ENCODE data around the gene C2orf80.

C2orf80 gene

GRCh38 chr2:208147008-208147407, 42.8 kb downstream of the C2orf80 start:
- H3K27ac ChIP-seq (ENCODE audit: low read depth, low read length, poor library complexity, severe bottlenecking) = no peak overlapping the region
- H3K9me2 ChIP-seq (ENCODE audit: low read depth, low read length) = no peaks in the 10 kb centered on the region
- H3K9ac ChIP-seq (ENCODE audit: low read length) = no peak overlapping the region
- no peaks in the 10 kb centered on the region for H3K4me1 ChIP-seq (ENCODE audit: insufficient read depth, low read length, severe bottlenecking)
- no peaks in the 10 kb centered on the region for H3F3A ChIP-seq (ENCODE audit: insufficient read depth, low read length)
- no peak overlapping the region for H3K4me2 ChIP-seq (ENCODE audit: low read length)
- H3K9me3 ChIP-seq (ENCODE audit: low read length) = no peaks in the 10 kb centered on the region
- H2AFZ ChIP-seq (ENCODE audit: low read length) = no peak overlapping the region
- no peaks in the 10 kb centered on the region; the same call in 1 of the 2 replicates for H3K27me3 ChIP-seq (ENCODE audit: insufficient read depth, low read length)
- H3K4me3 ChIP-seq (ENCODE audit: low read depth, low read length, poor library complexity, severe bottlenecking) = no peak overlapping the region
- no peaks in the 10 kb centered on the region for H4K20me1 ChIP-seq (ENCODE audit: insufficient read depth, low read length)
- H3K79me2 ChIP-seq (ENCODE audit: insufficient read depth, low read length) = no peaks in the 10 kb centered on the region
- H3K36me3 ChIP-seq (ENCODE audit: insufficient read depth, low read length) = no peaks in the 10 kb centered on the region
- TF ChIP-seq CTCF (IDR thresholded peaks at IDR 0.05; ENCODE audit: low read length) = no peak
- no peak for TF ChIP-seq EZH2 (IDR thresholded peaks at IDR 0.05; ENCODE audit: borderline replicate concordance, low read length)

GRCh38 chr2:208146006-208146405, 43.8 kb downstream of the C2orf80 start, which contains the start of gene CRYGB:
Gene CRYGB, minus strand, starts transcription at chr2:208146158. Its CDS starts 38 bp downstream, at chr2:208146120.
- Histone ChIP-seq H3K9me3 (ENCODE audit: low read length) (no peaks in the 10 kb centered on the region), H3K4me2 (ENCODE audit: low read length) (no peak within 1 kb of the TSS), H4K20me1 (ENCODE audit: insufficient read depth, low read length) (no peaks in the 10 kb centered on the region), H2AFZ (ENCODE audit: low read length) (no peak within 1 kb of the TSS), H3K9me2 (ENCODE audit: low read depth, low read length) (no peaks in the 10 kb centered on the region), H3K9ac (ENCODE audit: low read length) (no peak within 1 kb of the TSS), H3K4me1 (ENCODE audit: insufficient read depth, low read length, severe bottlenecking) (no peaks in the 10 kb centered on the region), H3K27ac (ENCODE audit: low read depth, low read length, poor library complexity, severe bottlenecking) (no peak within 1 kb of the TSS), H3K36me3 (ENCODE audit: insufficient read depth, low read length) (no peaks in the 10 kb centered on the region), H3K4me3 (ENCODE audit: low read depth, low read length, poor library complexity, severe bottlenecking) (no peak within 1 kb of the TSS), H3F3A (ENCODE audit: insufficient read depth, low read length) (no peaks in the 10 kb centered on the region), H3K27me3 (ENCODE audit: insufficient read depth, low read length) (no peaks in the 10 kb centered on the region; the same call in 1 of the 2 replicates), H3K79me2 (ENCODE audit: insufficient read depth, low read length) (no peaks in the 10 kb centered on the region)
- TF ChIP-seq CTCF (IDR thresholded peaks at IDR 0.05; ENCODE audit: low read length) (no peak), EZH2 (IDR thresholded peaks at IDR 0.05; ENCODE audit: borderline replicate concordance, low read length) (no peak)

- Histone ChIP-seq H3K9me3 (ENCODE audit: low read length) (no peaks in the 10 kb centered on the region), H2AFZ (ENCODE audit: low read length) (no peak overlapping the region), H3K27ac (ENCODE audit: low read depth, low read length, poor library complexity, severe bottlenecking) (no peak overlapping the region), H4K20me1 (ENCODE audit: insufficient read depth, low read length) (no peaks in the 10 kb centered on the region), H3K79me2 (ENCODE audit: insufficient read depth, low read length) (no peaks in the 10 kb centered on the region), H3K4me3 (ENCODE audit: low read depth, low read length, poor library complexity, severe bottlenecking) (no peak overlapping the region), H3K4me2 (ENCODE audit: low read length) (no peak overlapping the region), H3K36me3 (ENCODE audit: insufficient read depth, low read length) (no peaks in the 10 kb centered on the region), H3K4me1 (ENCODE audit: insufficient read depth, low read length, severe bottlenecking) (no peaks in the 10 kb centered on the region), H3F3A (ENCODE audit: insufficient read depth, low read length) (no peaks in the 10 kb centered on the region), H3K9ac (ENCODE audit: low read length) (no peak overlapping the region), H3K9me2 (ENCODE audit: low read depth, low read length) (no peaks in the 10 kb centered on the region), H3K27me3 (ENCODE audit: insufficient read depth, low read length) (no peaks in the 10 kb centered on the region; the same call in 1 of the 2 replicates)
- TF ChIP-seq EZH2 (IDR thresholded peaks at IDR 0.05; ENCODE audit: borderline replicate concordance, low read length) (no peak), CTCF (IDR thresholded peaks at IDR 0.05; ENCODE audit: low read length) (no peak)
Measured at GRCh38 chr2:208142925-208143799, 46.7 kb downstream of the C2orf80 start.

Measured in OCI-LY1 (cell line).